HG02938 (cell line): ENCODE results near the gene KLKB1.
"Not testable (repeated sequence)": the region's sequence is repeated elsewhere in the genome, so short reads cannot be mapped to it uniquely, and the experiment has no call there.

Source experiments
- ATAC-seq: cut with Tn5 transposase; IDR thresholded peaks from one replicate; pipeline ENCODE4 v1.9.1; 2021; ENCODE audit warnings: mild to moderate bottlenecking, moderate library complexity; ENCODE audit not compliant: unreplicated experiment

The KLKB1 gene

DNA sequence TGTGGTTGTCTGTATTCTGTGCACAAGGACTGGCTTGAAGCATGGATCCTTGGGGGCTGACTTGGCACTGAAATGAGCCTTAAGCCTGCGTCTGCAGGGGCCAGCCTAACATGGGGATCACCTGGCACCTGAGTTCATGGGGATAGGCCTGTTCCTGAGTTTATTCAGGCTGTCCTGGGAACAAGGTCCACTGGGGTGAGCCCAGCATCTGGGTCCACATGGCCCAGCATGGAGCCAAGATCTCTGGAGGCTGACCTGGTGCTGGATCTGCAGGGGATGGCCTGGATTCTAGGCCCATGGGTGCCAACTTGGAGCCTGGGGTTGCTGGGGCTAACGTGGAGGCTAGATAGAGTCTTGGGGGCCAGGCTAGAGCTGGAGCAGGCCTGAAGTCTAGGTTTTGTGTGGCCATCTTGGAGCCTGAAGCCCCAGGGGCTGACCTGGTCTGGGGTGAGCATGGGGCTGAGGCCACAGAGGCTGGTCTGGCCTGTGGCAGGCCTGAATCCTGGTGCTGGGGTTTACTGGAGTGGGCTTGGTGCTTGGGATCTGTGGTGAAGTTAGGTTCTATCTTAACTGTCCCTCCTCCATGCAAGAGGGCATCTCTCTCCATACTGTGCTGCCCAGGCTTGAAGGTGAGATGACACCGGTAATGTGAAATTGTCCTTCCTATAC, 652 bp upstream of the KLKB1 start:
- ATAC-seq: no peak

DNA sequence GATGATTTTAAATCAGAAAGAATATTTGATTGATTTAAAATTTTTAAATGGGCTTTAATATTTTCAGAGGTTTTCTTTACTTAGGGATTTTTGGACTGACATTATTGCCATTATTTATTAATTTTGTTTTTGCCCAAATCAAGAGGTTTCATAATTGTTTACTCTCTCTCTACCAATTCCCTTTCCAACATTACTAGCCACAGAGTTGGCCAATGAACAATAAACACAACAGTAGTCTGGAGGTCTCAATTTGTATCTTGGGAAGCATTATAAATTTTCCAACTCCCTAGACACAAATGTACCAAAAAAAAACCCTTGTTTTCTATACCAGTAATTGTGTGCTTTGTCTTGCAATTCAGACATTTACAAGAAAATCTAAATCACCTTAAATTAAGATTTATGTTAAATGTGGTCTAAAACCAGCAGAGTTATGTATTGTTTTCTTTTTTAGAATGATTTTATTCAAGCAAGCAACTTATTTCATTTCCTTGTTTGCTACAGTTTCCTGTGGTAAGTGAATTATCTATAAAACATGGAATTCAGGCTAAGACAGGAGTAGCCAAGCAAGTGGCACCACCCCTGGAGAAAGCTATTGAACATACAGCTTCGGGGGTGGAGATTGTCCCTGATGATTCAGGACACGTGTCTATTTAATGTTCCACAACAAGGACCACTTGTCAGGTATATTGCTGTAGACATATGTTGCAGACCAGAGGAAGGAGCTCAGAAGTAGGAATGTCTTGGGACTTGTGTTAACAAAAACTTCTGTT, 622 bp downstream of the KLKB1 start:
- ATAC-seq: no peak

DNA sequence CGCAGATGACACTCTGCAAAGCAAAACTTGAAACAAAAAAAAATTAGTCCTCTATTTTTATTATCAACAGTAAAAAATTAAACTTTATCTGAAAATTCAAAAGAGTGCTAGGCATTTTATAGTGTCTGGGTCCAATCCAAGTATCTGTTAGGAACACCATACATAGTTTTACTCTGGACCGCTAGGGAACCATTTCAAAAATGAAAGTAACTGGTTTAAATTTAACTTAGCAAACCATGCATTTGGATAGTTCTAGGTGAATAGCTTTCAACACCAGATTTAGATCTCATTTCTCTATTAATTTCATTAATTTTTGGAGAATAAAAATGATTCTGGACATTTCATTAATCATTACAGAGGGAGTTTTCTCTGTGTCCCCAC, 1.2 kb downstream of the KLKB1 start:
- no peak for ATAC-seq

DNA sequence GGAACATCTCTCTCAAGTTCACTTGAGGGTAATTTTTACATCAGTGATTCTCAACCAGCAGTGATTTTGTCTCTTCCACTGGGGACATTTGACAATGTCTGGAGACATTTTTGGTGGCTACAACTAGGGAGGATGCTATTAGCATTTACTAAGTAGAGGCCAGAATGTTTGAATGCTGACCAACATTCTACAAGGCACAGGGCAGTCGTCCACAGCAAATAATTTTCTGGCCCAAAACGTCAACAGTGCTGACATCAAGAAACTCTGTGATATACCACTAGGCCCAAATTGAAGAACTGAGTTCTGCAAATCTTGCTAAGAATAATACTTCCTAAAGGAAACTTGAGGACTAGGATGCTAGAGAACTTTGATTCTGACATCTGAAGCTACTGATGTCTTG, 7.1 kb downstream of the KLKB1 start:
- ATAC-seq: no peak

DNA sequence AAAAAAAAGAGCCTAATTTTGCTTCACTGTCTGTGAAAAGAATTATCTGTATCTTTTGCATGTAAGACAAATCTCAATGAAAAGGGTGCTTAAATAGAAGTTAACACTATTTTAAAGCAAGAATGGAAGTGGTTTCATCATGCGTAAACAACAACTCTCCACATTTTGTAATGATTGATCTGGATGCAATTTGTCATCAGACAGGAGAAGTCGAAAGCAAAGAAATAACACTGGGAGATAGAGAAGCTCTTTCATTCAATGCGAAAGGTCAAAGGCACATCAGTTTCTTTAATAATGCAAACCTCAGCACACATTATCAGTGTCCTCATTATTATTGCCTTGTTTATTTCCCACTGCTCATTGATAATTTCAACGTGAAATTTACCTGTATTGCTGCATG, 8.8 kb downstream of the KLKB1 start:
- ATAC-seq: no peak

DNA sequence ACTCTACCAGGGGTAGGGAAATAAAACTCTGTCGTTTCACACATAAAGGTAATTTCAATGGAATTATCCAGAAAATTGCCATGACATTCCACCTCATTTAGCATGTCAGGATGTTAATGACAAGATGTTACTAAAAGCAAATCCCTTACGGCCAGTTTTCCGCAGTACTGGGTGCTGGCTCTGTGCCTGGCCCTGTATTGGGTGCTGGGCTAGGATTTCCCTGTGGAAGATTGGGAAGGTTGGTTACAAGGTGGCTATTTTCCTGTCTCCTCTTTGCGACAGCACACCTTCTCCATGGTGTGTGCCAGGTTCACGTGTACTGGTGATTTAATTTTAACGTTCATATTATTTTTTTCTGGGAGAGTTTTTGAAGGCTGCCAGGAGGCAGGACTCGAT, 13.1 kb downstream of the KLKB1 start:
- no peak for ATAC-seq

DNA sequence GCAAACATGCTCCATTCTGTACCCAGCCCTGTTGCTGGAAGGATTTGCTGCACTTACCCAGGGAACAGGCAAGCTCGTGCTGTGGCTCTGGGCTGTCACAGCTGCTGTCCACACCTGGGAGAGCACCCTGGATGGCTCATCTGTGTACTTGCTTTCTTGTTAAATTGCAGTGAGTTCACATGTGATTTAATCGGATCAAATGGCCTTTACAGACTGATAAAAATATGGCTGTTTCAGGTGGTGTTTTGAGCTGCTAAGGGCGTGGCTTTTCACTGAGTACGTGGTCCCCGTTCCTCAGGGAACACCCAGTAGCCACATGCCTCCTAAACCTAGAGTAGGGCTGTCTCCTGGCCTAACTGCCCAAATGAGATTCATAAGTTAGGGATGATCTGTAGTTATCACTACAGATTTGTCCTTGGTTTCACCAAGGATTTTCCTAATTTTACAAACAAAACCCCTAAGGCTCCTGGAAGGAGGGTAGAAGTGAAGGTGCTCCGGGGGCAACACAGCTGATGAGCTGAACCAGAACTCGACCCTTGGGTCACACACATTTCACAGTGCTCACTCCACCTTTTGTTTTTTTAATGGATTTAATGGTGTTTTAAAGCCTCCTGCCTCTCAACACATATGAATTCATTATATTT, 13.7 kb downstream of the KLKB1 start:
- no peak for ATAC-seq

DNA sequence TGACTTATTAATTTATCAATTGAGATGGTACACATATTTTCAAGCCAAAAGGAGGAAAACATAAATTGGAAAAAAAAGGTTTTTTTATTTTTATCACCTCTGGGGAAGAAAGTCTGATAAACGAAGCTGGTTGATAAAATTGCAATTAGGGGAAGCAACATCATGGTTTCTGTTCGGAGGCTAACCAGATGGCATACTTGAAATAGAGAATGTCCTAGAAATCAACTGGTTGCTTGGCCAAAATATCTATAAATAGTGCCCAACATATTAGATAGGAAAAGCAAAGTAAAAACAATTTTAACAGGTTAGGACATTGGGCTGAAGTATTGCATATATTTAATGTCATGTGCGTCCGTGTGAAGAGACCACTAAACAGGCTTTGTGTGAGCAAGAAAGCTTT, 14.3 kb downstream of the KLKB1 start:
- ATAC-seq: no peak

DNA sequence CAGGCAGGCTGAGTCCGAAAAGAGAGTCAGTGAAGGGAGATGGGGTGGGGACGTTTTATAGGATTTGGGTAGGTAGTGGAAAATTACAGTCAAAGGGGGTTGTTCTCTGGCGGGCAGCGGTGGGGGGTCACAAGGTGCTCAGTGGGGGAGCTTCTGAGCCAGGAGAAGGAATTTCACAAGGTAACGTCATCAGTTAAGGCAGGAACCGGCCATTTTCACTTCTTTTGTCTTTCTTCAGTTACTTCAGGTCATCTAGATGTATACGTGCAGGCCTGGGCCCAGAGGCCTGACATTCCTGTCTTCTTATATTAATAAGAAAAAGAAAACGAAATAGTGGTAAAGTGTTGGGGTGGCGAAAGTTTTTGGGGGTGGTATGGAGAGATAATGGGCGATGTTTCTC, 14.7 kb downstream of the KLKB1 start:
- ATAC-seq: not testable (repeated sequence)

DNA sequence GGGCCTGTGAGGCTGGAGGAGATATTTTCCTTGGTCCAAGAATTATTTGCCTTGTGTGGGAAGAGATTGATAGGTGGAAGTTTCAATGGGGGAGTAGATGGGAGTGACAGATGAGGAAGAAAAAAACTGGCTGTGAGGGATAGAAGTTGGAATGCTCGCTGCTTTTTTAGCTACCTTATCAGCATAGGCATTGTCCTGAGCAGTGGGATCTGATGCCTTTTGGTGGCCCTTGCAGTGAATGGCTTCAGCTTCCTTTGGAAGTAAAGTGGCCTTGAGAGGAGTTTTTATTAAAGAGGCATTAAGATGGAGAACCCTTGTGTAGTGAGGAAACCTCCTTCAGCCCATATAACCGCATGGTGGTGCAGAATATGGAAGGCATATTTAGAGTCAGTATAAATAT, 16.0 kb downstream of the KLKB1 start:
- no peak for ATAC-seq

DNA sequence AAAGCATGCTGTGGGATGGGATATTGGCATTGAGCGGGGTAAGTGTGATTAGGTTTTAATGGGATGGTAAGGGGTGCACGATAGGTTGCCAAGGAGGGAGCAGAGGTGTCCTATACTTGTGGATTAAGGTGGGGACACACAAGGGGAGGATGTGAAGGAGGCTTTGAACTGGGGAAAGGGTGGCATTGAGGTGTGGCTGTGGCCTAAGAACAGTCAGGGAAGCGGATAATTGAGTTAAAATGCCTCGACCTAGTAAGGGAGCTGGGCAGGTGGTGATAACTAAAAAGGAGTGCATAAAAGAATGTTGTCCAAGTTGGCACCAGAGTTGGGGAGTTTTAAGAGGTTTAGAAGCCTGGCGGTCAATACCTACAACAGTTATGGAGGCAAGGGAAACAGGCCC, 17.5 kb downstream of the KLKB1 start:
- ATAC-seq: no peak

DNA sequence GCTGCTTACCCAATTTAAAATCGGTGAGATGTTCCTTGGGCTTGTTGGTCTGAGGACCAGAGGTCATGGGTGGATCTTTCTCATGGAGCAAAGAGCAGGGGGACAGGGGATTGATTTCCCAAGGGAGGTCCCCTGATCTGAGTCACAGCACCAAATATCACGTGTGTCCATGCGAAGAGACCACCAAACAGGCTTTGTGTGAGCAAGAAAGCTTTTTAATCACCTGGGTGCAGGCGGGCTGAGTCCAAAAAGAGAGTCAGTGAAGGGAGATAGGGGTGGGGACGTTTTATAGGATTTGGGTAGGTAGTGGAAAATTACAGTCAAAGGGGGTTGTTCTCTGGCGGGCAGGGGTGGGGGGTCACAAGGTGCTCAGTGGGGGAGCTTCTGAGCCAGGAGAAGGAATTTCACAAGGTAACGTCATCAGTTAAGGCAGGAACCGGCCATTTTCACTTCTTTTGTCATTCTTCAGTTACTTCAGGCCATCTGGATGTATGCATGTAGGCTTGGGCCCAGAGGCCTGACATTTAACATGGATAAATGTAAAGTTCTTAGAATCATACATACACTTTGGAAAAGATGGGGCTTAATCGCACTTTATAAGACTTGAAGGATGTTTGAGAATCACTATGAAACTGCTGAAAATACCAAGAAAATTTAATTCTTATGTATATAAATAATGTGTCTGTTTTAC, 19.9 kb downstream of the KLKB1 start:
- ATAC-seq: not testable (repeated sequence)

DNA sequence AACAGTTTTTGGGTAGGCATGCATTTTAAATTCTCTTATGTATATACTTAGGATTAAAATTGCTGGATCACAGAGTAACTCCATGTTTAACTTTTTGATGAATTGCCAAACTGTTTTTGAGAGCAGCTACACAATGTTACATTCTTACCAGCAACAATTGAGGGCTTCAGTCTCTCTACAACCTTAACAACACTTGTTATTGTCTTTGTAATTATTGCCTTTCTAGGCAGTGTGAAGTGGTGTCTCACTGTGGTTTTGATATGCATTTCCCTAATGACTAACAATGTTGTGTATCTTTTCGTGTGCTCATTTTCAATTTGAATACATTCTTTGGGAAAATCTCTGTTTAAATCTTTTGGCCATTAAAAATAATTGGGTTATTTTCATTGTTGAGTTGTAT, 21.3 kb downstream of the KLKB1 start:
- ATAC-seq: no peak

DNA sequence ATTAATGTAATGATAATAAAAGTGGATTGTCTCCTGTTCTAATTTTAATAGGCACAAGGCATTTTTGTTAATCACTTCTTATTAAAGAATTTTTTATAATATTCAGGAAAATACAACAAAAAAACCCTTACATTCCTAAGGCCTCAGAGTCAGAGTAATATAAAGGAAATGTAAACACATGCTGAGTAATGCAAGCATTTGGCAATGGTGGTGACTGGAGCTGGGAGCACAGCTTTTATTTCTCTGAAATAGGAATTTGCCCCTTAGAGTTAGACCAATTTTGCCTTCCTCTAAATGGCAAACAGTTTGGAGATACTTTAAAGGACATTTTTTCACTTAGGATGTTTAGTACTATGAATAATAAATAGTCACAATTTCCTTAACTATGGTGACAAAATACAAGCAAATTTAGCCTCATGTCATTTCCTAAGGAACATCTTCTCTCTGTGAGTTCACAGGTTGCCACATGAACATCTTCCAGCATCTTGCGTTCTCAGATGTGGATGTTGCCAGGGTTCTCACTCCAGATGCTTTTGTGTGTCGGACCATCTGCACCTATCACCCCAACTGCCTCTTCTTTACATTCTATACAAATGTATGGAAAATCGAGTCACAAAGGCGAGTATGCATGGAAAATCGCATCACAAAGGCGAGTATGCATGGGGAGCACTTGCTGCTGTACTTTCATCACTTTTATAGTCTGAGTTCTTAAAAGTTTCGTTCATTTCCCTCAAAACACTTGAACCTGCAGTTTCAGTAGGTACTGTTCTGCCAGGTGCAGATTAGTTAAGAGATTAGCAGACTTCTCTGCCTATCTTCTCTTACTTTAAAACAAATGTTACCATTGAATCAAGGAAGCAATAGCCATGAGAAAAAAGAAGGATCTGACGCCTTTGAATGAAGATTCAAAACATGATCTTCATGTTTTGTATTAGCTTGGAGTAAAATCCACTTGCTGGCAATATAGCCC, 22.8 kb downstream of the KLKB1 start:
- no peak for ATAC-seq

DNA sequence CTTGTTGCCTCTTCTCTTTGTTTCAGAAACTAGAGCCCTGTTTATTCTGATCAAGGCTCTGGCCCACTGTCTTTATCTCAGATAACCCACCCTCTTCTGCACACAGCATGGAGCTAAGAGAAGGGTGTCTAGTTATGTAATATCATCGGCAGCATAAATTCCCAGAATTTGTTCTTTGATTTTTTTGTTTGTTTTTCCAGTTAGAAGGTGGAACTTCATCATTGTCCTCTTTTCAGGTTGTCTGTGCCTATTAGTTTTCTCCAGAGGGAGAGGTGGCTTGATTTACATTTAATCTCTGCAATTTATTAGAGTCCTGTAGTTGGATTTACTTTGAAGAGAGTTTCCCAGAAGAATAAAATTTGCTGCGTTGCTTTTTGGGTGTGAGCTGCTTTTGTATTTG, 23.5 kb downstream of the KLKB1 start:
- no peak for ATAC-seq

DNA sequence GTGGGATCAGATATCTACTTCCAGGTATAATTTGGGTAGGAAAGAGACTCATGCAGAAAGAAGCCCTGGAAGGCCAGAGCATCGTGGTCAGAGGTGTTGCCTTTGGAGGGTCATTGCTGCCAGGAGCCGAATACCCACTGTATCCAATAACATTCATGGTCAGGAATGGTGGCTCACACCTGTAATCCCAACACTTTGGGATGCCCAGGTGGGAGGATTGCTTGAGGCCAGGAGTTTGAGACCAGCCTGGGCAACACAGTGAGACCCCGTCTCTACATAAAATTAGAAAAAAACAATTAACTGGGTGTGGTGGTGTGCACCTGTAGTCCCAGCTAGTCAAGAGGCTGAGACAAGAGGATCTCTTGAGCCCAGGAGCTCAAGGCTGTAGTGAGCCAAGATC, 27.8 kb downstream of the KLKB1 start:
- no peak for ATAC-seq

DNA sequence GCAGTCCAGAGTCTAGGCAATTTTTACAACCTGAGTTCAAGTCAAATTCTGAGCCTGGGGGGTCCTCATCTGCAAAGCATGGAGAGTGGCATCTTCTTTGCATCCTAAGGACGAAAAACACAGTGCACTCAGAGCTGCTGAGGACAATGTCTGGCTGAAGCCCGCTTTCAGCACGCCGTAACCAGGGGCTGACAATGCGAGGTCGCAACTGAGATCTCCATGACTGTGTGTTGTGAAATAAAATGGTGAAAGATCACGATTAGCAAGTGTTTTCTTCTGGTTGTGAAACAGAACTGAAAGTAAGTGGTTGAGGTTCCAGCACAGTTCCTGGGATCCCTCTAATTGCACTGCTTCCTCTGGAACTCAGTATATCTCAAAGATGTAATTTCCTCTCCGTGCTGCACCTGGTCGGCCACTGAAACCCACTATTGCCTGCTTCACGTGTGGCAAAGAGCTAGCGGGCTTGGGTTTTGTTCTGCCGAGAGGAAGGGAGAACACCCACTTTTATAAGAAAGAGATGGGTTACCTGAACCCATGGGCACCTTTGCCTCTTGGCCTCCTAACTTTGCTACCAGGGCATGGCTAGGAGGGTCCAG, 31.0 kb downstream of the KLKB1 start:
- no peak for ATAC-seq

DNA sequence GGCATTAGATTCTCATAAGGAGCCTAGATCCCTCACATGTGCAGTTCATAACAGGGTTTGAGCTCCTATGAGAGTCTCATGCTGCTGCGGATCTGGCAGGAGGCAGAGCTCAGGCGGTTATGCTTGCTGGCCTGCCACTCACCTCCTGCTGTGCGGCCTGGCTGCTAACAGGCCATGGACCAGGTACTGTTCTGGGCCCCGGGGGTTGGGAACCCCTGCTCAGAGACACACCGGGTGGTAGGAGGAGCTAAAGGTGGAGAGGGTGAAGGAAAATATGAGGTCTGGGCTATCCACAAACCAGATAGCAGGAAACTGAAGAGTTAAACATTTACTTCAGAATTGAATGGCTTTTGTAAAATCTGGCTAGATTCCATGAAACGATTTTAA, 32.8 kb downstream of the KLKB1 start:
- no peak for ATAC-seq

DNA sequence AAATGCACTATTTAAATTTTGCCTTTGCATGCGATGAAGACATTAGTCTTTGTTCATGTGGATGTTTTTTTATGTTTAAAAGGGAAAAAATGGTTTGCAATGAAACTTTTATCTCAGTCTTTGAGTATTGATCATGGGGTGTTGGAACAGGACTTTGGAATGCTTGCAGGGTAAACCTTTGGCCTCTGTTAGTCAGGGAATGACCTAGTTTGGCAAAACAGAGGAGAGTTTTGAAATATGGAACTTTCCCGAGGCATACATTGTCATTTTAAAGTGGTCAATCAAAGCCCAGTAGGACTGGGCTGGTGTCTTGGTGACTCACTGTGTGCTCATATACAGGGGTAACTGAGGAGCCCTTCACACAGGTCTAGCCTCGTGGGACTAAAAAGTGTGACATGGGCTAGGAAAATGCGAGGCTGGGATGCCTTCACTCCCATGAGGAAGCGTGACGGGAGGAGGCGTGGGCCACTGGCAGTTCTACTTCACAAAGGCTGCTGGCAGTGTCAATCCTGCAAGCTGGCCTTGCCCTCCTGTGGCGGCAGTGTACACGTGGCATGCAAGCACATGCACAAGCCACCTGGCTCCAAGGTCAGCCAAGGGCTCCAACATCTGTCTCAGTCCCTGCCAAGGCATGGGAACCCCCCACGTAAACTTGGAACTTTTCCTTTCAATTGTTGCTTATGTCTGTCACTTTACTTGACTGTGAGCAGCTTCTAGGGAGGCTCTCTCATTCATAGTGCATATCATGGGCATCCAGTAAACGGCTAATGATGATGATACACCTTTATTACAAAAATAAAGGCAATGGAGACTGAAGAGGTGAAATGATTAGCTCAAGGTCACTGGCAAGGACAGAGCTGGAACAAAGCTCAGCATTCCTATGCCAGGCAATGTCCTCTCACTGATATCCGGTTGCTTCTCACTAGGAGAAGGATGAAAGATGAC, 33.5 kb downstream of the KLKB1 start:
- ATAC-seq: no peak
